Measurements from ENCODE around the gene C5orf63. TPM values are rescaled to one million over a fixed set of nuclear protein-coding genes. Genes with fewer than 3 reads are reported as not detected.
A peak's percentile ranks its signal among the peaks of the same experiment; 100 is the strongest.
"Not testable (repeated sequence)": the region's sequence is repeated elsewhere in the genome, so short reads cannot be mapped to it uniquely, and the experiment has no call there.

The C5orf63 gene
- 1 to 10 TPM; 1.8 to 6.5 (median 4.7) TPM for total RNA-seq

DNA sequence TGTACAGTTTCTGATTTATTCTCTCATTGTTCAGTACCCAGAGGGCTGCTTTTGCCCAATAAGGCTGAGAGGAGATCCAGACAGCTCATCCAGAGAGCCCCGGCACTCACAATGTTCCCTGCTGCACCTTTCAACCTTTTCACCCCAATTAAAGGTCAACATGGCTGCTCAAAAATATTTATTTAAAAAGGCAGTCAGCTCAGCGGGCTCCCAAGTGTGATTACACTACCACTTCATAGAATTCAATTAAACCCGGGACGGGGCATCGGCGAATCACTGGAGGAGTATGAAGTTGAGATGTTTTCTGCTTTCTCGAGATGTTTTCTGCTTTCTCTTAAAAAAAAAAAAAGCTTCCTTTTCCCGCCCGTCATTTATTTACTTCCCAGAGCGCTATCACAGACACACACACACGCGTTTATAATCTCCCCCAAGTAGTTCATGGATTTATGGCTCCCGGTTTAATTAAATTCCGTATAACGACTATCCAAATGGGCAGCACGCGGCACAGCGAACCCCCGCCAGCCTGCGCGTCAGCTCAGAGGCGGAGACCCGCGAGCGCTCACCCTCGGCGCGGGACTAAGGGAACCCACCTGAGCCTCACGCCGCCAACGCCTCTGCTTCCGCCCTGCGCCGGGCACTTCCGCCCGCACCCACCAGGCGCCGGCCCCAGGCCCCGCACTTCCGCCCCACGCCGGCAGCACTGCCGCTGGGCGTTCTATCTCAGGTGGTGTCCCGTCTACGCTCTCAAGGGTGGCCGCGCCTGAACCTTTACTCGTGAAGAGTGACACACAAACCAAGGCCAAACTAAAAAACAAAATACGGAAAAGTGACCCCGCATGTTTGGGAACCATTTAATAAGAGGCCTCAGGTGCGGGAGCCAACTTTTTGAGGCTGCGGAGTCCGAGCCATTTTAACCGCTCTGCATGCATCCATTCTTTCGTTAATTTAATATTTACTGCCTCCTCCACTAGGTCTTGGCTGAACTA lies at the start of gene C5orf63:
C5orf63 (minus strand) TSS at position 642 of the 986 bp plus-strand sequence. CDS start 14,507 bp downstream, outside the sequence.
- ATAC-seq (ENCODE audit: low FRiP score) (peak; percentile 84), DNase-seq (ENCODE audit: low spot score) (no peak)
- TF ChIP-seq, protein P1, sequence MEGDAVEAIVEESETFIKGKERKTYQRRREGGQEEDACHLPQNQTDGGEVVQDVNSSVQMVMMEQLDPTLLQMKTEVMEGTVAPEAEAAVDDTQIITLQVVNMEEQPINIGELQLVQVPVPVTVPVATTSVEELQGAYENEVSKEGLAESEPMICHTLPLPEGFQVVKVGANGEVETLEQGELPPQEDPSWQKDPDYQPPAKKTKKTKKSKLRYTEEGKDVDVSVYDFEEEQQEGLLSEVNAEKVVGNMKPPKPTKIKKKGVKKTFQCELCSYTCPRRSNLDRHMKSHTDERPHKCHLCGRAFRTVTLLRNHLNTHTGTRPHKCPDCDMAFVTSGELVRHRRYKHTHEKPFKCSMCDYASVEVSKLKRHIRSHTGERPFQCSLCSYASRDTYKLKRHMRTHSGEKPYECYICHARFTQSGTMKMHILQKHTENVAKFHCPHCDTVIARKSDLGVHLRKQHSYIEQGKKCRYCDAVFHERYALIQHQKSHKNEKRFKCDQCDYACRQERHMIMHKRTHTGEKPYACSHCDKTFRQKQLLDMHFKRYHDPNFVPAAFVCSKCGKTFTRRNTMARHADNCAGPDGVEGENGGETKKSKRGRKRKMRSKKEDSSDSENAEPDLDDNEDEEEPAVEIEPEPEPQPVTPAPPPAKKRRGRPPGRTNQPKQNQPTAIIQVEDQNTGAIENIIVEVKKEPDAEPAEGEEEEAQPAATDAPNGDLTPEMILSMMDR (IDR thresholded peaks at IDR 0.05) = no peak

DNA sequence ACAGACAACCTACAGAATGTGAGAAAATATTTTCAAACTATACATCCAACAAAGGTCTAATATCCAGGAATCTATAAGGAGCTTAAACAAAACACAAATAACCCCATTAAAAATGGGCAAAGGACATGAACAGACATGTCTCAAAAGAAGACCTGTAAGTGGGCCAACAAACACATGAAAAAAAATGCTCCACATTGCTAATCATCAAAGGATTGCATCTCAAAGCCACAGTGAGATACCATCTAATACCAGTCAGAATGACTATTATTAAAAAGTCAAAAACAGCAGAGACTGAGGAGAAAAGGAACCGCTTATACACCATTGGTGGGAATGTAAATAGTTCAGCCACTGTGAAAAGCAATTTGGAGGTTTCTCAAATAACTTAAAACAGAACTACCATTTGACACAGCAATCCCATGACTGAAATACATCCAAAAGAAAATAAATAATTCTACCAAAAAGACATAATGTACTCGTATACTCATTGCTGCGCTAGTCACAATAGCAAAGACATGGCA lies 39.1 kb upstream of the C5orf63 start:
- TF ChIP-seq, protein P1 (IDR thresholded peaks at IDR 0.05) = no peak
- DNase-seq (ENCODE audit: low spot score) = no peak
- ATAC-seq (ENCODE audit: low FRiP score) = no peak

GRCh38 chr5:127111112-127111511 lies 37.8 kb upstream of the C5orf63 start:
- DNase-seq (ENCODE audit: low spot score) (no peak), ATAC-seq (ENCODE audit: low FRiP score) (no peak)

DNA sequence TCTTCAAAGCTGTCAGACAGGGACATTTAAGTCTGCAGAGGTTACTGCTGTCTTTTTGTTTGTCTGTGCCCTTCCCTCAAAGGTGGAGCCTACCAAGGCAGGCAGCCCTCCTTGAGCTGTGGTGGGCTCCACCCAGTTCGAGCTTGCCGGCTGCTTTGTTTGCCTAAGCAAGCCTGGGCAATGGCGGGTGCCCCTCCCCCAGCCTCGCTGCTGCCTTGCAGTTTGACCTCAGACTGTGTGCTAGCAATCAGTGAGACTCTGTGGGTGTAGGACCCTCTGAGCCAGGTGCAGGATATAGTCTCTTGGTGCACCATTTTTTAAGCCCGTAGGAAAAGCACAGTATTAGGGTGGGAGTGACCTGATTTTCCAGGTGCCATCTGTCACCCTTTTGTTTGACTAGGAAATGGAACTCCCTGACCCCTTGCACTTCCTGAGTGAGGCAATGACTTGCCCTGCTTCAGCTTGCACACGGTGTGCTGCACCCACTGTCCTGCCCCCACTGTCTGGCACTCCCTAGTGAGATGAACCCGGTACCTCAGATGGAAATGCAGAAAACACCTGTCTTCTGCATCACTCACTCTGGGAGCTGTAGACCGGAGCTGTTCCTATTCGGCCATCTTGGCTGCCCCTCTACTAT lies 35.4 kb upstream of the C5orf63 start:
- DNase-seq (ENCODE audit: low spot score); ATAC-seq (ENCODE audit: low FRiP score): not testable (repeated sequence)

More at GRCh38 chr5:127111112-127111511, 37.8 kb upstream of the C5orf63 start:
- TF ChIP-seq, protein P1 (IDR thresholded peaks at IDR 0.05) = no peak

DNA sequence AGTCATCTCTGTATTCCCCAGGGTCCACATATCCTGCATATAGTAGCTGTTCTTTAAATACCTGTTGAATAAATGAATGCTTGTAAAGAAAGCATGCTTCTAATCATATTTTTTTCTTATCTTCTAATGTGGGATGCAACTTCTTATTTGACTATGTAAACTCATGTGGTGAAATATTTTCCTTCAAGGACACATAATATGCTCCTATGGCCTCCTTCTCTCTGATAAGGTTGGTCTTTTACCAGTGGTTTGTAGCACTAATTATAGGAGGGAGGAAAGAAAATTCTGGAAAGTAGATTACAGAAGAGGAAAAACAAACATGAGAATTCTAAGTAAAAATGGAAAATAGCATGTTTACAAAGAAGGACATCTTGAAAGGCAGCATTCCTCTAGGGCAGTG lies 28.6 kb upstream of the C5orf63 start:
- DNase-seq (ENCODE audit: low spot score) (no peak), ATAC-seq (ENCODE audit: low FRiP score) (no peak)
- TF ChIP-seq, protein P1 (IDR thresholded peaks at IDR 0.05) = no peak

DNA sequence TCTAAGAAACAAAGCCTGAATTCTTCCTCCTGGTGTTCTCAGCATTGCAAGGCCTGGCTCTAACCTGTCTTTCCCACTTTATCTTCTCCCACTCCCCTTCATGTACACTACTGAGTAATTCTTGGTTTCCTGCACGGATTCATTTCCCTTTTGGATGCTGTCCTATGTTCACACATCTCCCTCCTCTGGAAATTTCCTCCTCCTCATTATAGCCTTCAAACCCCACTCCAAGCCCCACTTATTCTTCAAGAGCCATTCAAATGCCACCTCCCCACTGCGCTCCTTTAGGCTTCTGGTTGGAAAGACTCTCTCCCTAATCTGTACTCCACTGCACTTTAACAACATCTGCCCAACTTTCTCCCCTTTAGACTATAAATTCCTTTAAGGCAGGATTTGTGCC lies 28.2 kb upstream of the C5orf63 start:
- no peak for DNase-seq (ENCODE audit: low spot score)
- no peak for ATAC-seq (ENCODE audit: low FRiP score)
- TF ChIP-seq, protein P1 (IDR thresholded peaks at IDR 0.05) = no peak

- TF ChIP-seq, protein P1 (IDR thresholded peaks at IDR 0.05) = no peak
- no peak for ATAC-seq (ENCODE audit: low FRiP score)
- no peak for DNase-seq (ENCODE audit: low spot score)
Observed at GRCh38 chr5:127098241-127098640, 24.9 kb upstream of the C5orf63 start.

Data from omental fat pad (tissue), 4 donors.